Nephron (organoid): ENCODE measurements around the gene PLEKHG7.

Experiments used
- H3K27ac Mint-ChIP-seq, 3 experiments: 2 replicates each; pipeline ENCODE4 v1.8.0; 2020; ENCODE audit warnings: mixed read lengths in 3 of 3, mild to moderate bottlenecking in 2 of 3, moderate library complexity in 1 of 3
- H3K27me3 Mint-ChIP-seq: 2 replicates; pipeline ENCODE4 v1.8.0; 2021; ENCODE audit warnings: low read depth, mild to moderate bottlenecking, moderate library complexity, mixed read lengths
- H3K36me3 Mint-ChIP-seq: 2 replicates; pipeline ENCODE4 v1.8.0; 2020; ENCODE audit warnings: low read depth, mixed read lengths
- H3K4me1 Mint-ChIP-seq: 2 replicates; pipeline ENCODE4 v1.8.0; 2020; ENCODE audit warnings: mixed read lengths
- H3K4me3 Mint-ChIP-seq, 3 experiments: 2 replicates each; pipeline ENCODE4 v1.8.0; 2020; ENCODE audit warnings: mild to moderate bottlenecking in 3 of 3, mixed read lengths in 3 of 3, moderate library complexity in 2 of 3
- H3K9me3 Mint-ChIP-seq: 2 replicates; pipeline ENCODE4 v1.8.0; 2020; ENCODE audit warnings: mixed read lengths
- TF ChIP-seq, protein P1 (sequence below), 3 experiments: fragments of 200-600 bp; sonication (generic); IDR thresholded peaks; one replicate each; pipeline ENCODE4 v1.5.0; 2021; ENCODE audit warnings: antibody characterized with exemption in 3 of 3; ENCODE audit not compliant: unreplicated experiment in 3 of 3

PLEKHG7 gene

DNA sequence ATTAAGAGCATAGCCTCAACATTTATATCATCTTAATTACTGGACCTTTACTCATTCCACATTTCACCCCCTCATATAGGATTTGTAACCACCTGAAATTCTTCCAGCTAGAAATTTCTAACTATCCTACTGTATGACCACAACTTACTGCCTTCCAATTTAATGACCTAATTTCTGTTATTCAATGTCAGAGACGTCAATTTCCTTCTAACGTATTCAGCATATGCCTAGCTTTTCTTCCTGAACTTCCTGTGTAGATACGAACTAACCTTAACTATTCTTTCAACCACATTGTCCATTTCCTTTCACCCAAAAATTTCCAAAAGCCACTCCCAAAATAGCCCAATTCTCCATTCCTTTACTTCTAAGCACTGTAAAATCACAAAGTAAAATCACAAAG, 118.4 kb downstream of the PLEKHG7 start:
- H3K27me3 Mint-ChIP-seq: no peaks in the 10 kb centered on the region
- no peaks in the 10 kb centered on the region for H3K9me3 Mint-ChIP-seq
- TF ChIP-seq, protein P1, sequence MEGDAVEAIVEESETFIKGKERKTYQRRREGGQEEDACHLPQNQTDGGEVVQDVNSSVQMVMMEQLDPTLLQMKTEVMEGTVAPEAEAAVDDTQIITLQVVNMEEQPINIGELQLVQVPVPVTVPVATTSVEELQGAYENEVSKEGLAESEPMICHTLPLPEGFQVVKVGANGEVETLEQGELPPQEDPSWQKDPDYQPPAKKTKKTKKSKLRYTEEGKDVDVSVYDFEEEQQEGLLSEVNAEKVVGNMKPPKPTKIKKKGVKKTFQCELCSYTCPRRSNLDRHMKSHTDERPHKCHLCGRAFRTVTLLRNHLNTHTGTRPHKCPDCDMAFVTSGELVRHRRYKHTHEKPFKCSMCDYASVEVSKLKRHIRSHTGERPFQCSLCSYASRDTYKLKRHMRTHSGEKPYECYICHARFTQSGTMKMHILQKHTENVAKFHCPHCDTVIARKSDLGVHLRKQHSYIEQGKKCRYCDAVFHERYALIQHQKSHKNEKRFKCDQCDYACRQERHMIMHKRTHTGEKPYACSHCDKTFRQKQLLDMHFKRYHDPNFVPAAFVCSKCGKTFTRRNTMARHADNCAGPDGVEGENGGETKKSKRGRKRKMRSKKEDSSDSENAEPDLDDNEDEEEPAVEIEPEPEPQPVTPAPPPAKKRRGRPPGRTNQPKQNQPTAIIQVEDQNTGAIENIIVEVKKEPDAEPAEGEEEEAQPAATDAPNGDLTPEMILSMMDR (IDR thresholded peaks at IDR 0.05; ENCODE audit: unreplicated experiment in 3 of 3): no peak
- H3K4me3 Mint-ChIP-seq: no peak overlapping the region
- no peak overlapping the region for H3K27ac Mint-ChIP-seq
- H3K36me3 Mint-ChIP-seq: peaks cover 15% of the 10 kb centered on the region
- H3K4me1 Mint-ChIP-seq: no peaks in the 10 kb centered on the region
